HepG2 (cell line): Measurements from ENCODE around the gene ZC3H7B. TPM values are rescaled to one million over a fixed set of nuclear protein-coding genes. Genes with fewer than 3 reads are reported as not detected.

Experiments used
- GATAD1 ChIP-seq: IDR thresholded peaks from 2 replicates; pipeline ENCODE4 v1.6.1; 2016; ENCODE audit warnings: missing genetic modification reagents, missing compliant biosample characterization
- IRF2 ChIP-seq: IDR thresholded peaks from 2 replicates; pipeline ENCODE4 v1.6.1; 2018; ENCODE audit warnings: missing genetic modification reagents, missing compliant biosample characterization
- MAZ ChIP-seq, 2 experiments: sonication (generic) in 1 of 2; formaldehyde crosslinking in 1 of 2; IDR thresholded peaks; 2 replicates each; pipeline versions ENCODE4 v1.5.0 to v1.6.1; 2012 to 2020; ENCODE audit warnings: low read depth in 2 of 2, mild to moderate bottlenecking in 2 of 2, borderline replicate concordance in 1 of 2, improper control_type of control experiment in 1 of 2, low read length in 1 of 2, missing genetic modification reagents in 1 of 2, moderate library complexity in 1 of 2
- MIER3 ChIP-seq: IDR thresholded peaks from 2 replicates; pipeline ENCODE4 v1.6.1; 2016; ENCODE audit warnings: missing compliant biosample characterization, borderline replicate concordance
- NFE2 ChIP-seq: sonication (generic); formaldehyde crosslinking; IDR thresholded peaks from 2 replicates; pipeline ENCODE4 v1.4.0; 2020; ENCODE audit warnings: missing genetic modification reagents
- PAXIP1 ChIP-seq: sonication (generic); formaldehyde crosslinking; conservative IDR thresholded peaks from 2 replicates; pipeline ENCODE4 v1.4.0; 2020; ENCODE audit warnings: mild to moderate bottlenecking, missing genetic modification reagents, moderate library complexity
- PITX1 ChIP-seq: sonication (generic); formaldehyde crosslinking; IDR thresholded peaks from 2 replicates; pipeline ENCODE4 v1.5.1; 2020; ENCODE audit warnings: mild to moderate bottlenecking, missing genetic modification reagents
- RARG ChIP-seq: sonication (generic); formaldehyde crosslinking; IDR thresholded peaks from 2 replicates; pipeline ENCODE4 v1.4.0; 2020; ENCODE audit warnings: low read depth, mild to moderate bottlenecking, missing genetic modification reagents
- RFX3 ChIP-seq: IDR thresholded peaks from 2 replicates; pipeline ENCODE4 v1.6.1; 2016; ENCODE audit warnings: missing biosample characterization, missing genetic modification reagents
- RXRA ChIP-seq: sonication (generic); formaldehyde crosslinking; IDR thresholded peaks from 2 replicates; pipeline ENCODE4 v1.5.1; 2020; ENCODE audit warnings: missing genetic modification reagents
- XBP1 ChIP-seq: sonication (generic); formaldehyde crosslinking; IDR thresholded peaks from 2 replicates; pipeline ENCODE4 v1.5.0; 2020; ENCODE audit warnings: missing genetic modification reagents
- ZFY ChIP-seq: sonication (generic); formaldehyde crosslinking; IDR thresholded peaks from 2 replicates; pipeline ENCODE4 v1.4.0; 2020; ENCODE audit warnings: missing genetic modification reagents
- ZMYM2 ChIP-seq: sonication (generic); formaldehyde crosslinking; IDR thresholded peaks from 2 replicates; pipeline ENCODE4 v1.8.0; 2022; ENCODE audit warnings: mild to moderate bottlenecking, missing genetic modification reagents
- ZNF331 ChIP-seq: sonication (generic); formaldehyde crosslinking; IDR thresholded peaks from 2 replicates; pipeline ENCODE4 v1.4.0; 2020; ENCODE audit warnings: missing genetic modification reagents
- ZNF678 ChIP-seq: sonication (generic); formaldehyde crosslinking; IDR thresholded peaks from 2 replicates; pipeline ENCODE4 v1.4.0; 2020; ENCODE audit warnings: mild to moderate bottlenecking, missing genetic modification reagents
- ZNF749 ChIP-seq: sonication (generic); formaldehyde crosslinking; IDR thresholded peaks from 2 replicates; pipeline ENCODE4 v1.8.0; 2022; ENCODE audit warnings: mild to moderate bottlenecking, missing genetic modification reagents, moderate library complexity, borderline replicate concordance
- polyA plus RNA-seq, 8 experiments: library from polyadenylated mRNA; depleted of rRNA in 3 of 8; stranded (reverse) in 7 of 8; unstranded in 1 of 8; fragments of >200 nt; fragmentation: Illumina TruSeq in 4 of 8; extraction: Trizol in 4 of 8; gene quantifications; 2 replicates each; pipeline versions ENCODE4 v1.2.1 to v1.2.3, GENCODE V29; 2011 to 2016; ENCODE audit warnings: low read depth in 4 of 8, missing spikeins in 1 of 8, mixed read lengths in 1 of 8; ENCODE audit not compliant: insufficient read depth in 1 of 8
- total RNA-seq, 5 experiments: library from RNA; depleted of rRNA; stranded (reverse); fragments of >200 nt; fragmentation: Illumina TruSeq; extraction: Trizol; gene quantifications; 2 replicates each; pipeline ENCODE4 v1.2.3, GENCODE V29; 2016; ENCODE audit warnings: low read depth in 1 of 5
- TF ChIP-seq, protein P1 (sequence below): sonication (generic); formaldehyde crosslinking; IDR thresholded peaks from 2 replicates; pipeline ENCODE4 v1.4.0; 2020; ENCODE audit warnings: mild to moderate bottlenecking, missing genetic modification reagents, borderline replicate concordance
- TF ChIP-seq, protein P2 (sequence below): sonication (generic); formaldehyde crosslinking; IDR thresholded peaks from 2 replicates; pipeline ENCODE4 v1.5.0; 2020; ENCODE audit warnings: missing genetic modification reagents, mild to moderate bottlenecking, borderline replicate concordance
- TF ChIP-seq, protein P3 (sequence below): sonication (generic); formaldehyde crosslinking; IDR thresholded peaks from 2 replicates; pipeline ENCODE4 v1.8.0; 2023; ENCODE audit warnings: mild to moderate bottlenecking, missing genetic modification reagents

The ZC3H7B gene
- total and polyA plus RNA-seq, 2 of the 13 experiments (the other 11 are each of a cell fraction or from before 2014, with no cell fraction given), result 26.4 to 37.2 TPM

DNA sequence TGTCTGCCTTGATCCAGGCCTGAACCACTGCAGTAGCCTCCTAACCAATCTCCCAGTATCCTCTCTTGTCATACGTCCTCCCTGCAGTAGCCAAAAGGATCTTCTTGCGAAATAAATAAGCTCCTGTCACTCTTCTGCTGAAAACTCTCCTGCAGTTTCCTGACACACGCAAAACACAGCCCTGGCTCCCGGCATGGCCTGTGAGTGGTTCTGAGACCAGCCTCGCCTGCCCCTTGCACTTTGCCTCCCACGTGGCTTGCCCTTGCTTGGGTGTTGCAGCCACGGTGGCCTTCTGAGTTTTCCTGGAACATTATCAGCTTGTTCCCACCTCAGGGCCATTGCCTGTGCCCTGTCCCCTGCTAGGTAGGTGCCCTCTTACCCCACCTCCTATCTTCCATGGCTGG lies 7.2 kb downstream of the ZC3H7B start (continued):
- TF ChIP-seq, protein P1, sequence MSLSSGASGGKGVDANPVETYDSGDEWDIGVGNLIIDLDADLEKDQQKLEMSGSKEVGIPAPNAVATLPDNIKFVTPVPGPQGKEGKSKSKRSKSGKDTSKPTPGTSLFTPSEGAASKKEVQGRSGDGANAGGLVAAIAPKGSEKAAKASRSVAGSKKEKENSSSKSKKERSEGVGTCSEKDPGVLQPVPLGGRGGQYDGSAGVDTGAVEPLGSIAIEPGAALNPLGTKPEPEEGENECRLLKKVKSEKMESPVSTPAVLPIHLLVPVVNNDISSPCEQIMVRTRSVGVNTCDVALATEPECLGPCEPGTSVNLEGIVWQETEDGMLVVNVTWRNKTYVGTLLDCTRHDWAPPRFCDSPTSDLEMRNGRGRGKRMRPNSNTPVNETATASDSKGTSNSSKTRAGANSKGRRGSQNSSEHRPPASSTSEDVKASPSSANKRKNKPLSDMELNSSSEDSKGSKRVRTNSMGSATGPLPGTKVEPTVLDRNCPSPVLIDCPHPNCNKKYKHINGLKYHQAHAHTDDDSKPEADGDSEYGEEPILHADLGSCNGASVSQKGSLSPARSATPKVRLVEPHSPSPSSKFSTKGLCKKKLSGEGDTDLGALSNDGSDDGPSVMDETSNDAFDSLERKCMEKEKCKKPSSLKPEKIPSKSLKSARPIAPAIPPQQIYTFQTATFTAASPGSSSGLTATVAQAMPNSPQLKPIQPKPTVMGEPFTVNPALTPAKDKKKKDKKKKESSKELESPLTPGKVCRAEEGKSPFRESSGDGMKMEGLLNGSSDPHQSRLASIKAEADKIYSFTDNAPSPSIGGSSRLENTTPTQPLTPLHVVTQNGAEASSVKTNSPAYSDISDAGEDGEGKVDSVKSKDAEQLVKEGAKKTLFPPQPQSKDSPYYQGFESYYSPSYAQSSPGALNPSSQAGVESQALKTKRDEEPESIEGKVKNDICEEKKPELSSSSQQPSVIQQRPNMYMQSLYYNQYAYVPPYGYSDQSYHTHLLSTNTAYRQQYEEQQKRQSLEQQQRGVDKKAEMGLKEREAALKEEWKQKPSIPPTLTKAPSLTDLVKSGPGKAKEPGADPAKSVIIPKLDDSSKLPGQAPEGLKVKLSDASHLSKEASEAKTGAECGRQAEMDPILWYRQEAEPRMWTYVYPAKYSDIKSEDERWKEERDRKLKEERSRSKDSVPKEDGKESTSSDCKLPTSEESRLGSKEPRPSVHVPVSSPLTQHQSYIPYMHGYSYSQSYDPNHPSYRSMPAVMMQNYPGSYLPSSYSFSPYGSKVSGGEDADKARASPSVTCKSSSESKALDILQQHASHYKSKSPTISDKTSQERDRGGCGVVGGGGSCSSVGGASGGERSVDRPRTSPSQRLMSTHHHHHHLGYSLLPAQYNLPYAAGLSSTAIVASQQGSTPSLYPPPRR (CRISPR knock-in tag), result peak; percentile 15; the same call in 1 of the 2 replicates
- TF ChIP-seq XBP1 (CRISPR knock-in tag) (no peak), ZNF678 (CRISPR knock-in tag) (no peak), RXRA (CRISPR knock-in tag) (peak; percentile 74), PITX1 (peak; percentile 83), MAZ (IDR thresholded peaks at IDR 0.05; ENCODE audit: borderline replicate concordance, low read depth, low read length) (no peak), MAZ (CRISPR knock-in tag; IDR thresholded peaks at IDR 0.05; ENCODE audit: low read depth) (peak; percentile 58; the same call in 1 of the 2 replicates), ZNF331 (CRISPR knock-in tag) (peak; percentile 68), ZNF749 (CRISPR knock-in tag) (no peak), ZFY (CRISPR knock-in tag) (peak; percentile 88), PAXIP1 (CRISPR knock-in tag) (peak; percentile 80), RARG (CRISPR knock-in tag) (no peak), RFX3 (CRISPR knock-in tag) (no peak), IRF2 (peak; percentile 79), MIER3 (peak; percentile 81; the same call in 1 of the 2 replicates), ZMYM2 (CRISPR knock-in tag) (peak; percentile 83), NFE2 (CRISPR knock-in tag) (no peak), GATAD1 (CRISPR knock-in tag) (peak; percentile 64)
- TF ChIP-seq, protein P2, sequence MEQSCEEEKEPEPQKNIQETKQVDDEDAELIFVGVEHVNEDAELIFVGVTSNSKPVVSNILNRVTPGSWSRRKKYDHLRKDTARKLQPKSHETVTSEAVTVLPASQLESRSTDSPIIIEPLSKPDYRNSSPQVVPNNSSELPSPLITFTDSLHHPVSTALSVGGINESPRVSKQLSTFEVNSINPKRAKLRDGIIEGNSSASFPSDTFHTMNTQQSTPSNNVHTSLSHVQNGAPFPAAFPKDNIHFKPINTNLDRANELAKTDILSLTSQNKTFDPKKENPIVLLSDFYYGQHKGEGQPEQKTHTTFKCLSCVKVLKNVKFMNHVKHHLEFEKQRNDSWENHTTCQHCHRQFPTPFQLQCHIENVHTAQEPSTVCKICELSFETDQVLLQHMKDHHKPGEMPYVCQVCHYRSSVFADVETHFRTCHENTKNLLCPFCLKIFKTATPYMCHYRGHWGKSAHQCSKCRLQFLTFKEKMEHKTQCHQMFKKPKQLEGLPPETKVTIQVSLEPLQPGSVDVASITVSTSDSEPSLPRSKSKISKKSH (CRISPR knock-in tag), result peak; percentile 47; the same call in 1 of the 2 replicates
- TF ChIP-seq, protein P3, sequence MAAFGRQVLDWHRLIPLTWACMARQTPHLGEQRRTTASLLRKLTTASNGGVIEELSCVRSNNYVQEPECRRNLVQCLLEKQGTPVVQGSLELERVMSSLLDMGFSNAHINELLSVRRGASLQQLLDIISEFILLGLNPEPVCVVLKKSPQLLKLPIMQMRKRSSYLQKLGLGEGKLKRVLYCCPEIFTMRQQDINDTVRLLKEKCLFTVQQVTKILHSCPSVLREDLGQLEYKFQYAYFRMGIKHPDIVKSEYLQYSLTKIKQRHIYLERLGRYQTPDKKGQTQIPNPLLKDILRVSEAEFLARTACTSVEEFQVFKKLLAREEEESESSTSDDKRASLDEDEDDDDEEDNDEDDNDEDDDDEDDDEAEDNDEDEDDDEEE (CRISPR knock-in tag), result peak; percentile 86
